Cardiac fibroblast (primary cell): Measurements from ENCODE around the gene CDC42EP1.
"Not testable (repeated sequence)": the region's sequence is repeated elsewhere in the genome, so short reads cannot be mapped to it uniquely, and the experiment has no call there.

Experiments
- DNase-seq, 2 donors: peaks; one replicate each; pipeline versions ENCODE4 v3.0.0 to v3.0.0-alpha.2; 2010; ENCODE audit warnings: low read depth in 2 of 2
- H3K4me3 ChIP-seq, 2 donors: replicated peaks in 1 of 2; 1 replicate in 1 of 2; 2 replicates in 1 of 2; pipeline ENCODE4 v1.5.1; 2011; ENCODE audit warnings: low read depth in 2 of 2, low read length in 2 of 2, mild to moderate bottlenecking in 2 of 2, moderate library complexity in 1 of 2
- TF ChIP-seq, protein P1 (sequence below): IDR thresholded peaks from one replicate; pipeline ENCODE4 v1.5.1; 2011; ENCODE audit warnings: low read depth, mild to moderate bottlenecking, low read length, inconsistent platforms

The CDC42EP1 gene

GRCh38 chr22:37601540-37602442, 41.5 kb downstream of the CDC42EP1 start:
- DNase-seq: peak; percentile 35 to 75
- H3K4me3 ChIP-seq: no peak overlapping the region
- TF ChIP-seq, protein P1, sequence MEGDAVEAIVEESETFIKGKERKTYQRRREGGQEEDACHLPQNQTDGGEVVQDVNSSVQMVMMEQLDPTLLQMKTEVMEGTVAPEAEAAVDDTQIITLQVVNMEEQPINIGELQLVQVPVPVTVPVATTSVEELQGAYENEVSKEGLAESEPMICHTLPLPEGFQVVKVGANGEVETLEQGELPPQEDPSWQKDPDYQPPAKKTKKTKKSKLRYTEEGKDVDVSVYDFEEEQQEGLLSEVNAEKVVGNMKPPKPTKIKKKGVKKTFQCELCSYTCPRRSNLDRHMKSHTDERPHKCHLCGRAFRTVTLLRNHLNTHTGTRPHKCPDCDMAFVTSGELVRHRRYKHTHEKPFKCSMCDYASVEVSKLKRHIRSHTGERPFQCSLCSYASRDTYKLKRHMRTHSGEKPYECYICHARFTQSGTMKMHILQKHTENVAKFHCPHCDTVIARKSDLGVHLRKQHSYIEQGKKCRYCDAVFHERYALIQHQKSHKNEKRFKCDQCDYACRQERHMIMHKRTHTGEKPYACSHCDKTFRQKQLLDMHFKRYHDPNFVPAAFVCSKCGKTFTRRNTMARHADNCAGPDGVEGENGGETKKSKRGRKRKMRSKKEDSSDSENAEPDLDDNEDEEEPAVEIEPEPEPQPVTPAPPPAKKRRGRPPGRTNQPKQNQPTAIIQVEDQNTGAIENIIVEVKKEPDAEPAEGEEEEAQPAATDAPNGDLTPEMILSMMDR: no peak

DNA sequence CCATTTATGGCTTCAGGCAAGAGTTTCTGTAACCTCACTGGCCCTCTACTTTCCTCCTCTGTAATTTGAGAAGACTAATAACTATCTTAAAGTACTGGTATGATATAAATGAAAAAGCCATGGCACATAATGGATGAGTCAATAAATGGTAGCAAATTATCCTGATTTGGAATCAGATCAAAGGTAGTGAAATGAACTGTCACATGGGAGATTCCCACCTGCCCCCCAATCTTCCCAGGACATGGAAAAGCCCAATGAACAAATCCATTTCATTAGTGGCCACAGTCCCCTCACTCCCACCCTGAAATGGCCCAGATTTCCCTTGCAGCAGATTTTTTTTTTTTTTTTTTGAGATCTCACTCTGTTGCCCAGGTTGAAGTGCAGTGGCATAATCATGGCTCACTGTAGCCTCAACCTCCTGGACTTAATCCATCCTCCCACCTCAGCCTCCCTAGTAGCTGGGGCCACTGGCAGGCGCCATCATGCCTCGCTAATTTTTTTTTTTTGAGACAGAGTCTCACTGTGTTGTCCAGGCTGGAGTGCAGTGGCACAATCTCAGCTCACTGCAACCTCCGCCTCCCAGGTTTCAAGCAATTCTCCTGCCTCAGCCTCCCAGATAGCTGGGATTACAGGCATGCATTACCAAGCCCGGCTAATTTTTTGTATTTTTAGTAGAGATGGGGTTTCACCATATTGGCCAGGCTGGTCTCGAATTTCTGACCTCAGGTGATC, 42.4 kb downstream of the CDC42EP1 start:
- not testable (repeated sequence) for DNase-seq, H3K4me3 ChIP-seq

- no peak for DNase-seq
- TF ChIP-seq, protein P1: no peak
- no peak overlapping the region for H3K4me3 ChIP-seq
Measured at GRCh38 chr22:37604074-37604473, 43.8 kb downstream of the CDC42EP1 start.

DNA sequence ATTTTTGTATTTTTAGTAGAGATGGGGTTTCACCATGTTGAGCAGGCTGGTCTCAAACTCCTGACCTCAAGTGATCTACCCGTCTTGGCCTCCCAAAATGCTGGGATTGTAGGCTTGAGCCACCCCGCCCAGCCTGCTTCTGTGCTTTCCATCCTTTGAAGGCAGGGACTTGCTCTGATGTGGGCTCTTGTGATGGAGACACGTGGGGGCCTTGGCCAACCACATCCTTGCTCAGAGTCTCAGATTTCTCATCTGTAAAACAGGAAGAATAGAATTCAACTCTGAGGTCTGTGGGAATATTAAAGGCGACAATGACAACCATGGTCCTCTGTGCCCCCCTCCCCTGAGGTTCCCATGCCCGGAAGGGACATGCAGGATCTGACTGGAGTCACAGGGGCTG, 44.6 kb downstream of the CDC42EP1 start:
- H3K4me3 ChIP-seq: no peak overlapping the region
- no peak for DNase-seq

DNA sequence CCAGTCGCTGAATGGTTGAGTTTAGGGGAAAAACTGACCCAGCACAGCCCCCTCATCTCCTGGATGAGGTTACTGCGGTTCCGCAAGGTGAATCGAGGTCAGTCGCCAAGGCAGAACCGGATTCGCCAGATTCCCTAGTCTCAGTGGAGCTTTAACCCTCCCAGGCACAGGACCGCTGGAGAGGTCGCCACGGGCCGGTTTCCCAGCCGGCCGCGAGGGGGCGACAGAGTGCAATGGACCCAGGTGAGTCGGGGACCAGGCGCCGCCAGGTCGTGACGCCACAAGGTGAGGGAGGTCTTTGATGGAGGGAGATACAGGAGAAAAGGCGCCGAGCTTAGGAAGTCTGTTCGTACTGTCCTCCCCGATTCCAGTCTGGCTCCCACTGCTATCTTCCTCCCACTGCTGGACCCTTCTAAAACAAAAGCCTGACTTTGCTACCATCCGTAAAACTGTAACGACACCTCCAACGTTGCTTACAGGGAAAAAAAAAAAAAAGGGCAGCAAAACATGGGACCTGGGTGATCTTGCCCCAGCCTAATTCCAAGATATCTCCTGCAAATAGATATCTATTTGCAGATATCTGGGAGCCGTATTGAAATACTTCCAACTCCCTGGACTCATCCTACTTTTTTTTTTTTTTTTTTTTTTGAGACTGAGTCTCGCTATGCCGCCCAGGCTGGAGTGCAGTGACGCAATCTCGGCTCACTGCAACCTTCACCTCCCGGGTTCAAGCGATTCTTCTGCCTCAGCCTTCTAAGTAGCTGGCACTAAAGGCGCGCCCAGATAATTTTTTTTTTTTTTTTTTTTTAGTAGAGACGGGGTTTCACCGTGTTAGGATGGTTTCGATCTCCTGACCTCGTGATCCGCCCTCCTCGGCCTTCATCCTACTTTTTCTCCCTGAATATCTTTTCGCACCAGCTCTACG, 47.0 kb downstream of the CDC42EP1 start:
- TF ChIP-seq, protein P1: peak; percentile 99
- peak overlapping the region; percentile 22 to 90 for H3K4me3 ChIP-seq
- peak; percentile 65 to 69 for DNase-seq

More for the DNA sequence above, 44.6 kb downstream of the CDC42EP1 start:
- TF ChIP-seq, protein P1: no peak

GRCh38 chr22:37607935-37608476, 47.7 kb downstream of the CDC42EP1 start:
- TF ChIP-seq, protein P1: no peak
- DNase-seq: no peak

More at GRCh38 chr22:37607935-37608476, 47.7 kb downstream of the CDC42EP1 start:
- peak overlapping the region; percentile 84 to 90 for H3K4me3 ChIP-seq
